CD14-positive monocyte (primary cell): ENCODE results near the gene CCN5. TPM values are rescaled to one million over a fixed set of nuclear protein-coding genes. Genes with fewer than 3 reads are reported as not detected.

Source experiments
- DNase-seq, 3 donors: peaks; one replicate each; pipeline ENCODE4 v3.0.0-alpha.2; 2011 to 2022
- H2AFZ ChIP-seq: 2 replicates; pipeline ENCODE4 v1.6.0; 2012; ENCODE audit warnings: mild to moderate bottlenecking, low read depth, low read length, inconsistent platforms; ENCODE audit not compliant: insufficient read depth, poor library complexity, severe bottlenecking
- H3K27ac ChIP-seq, 2 donors: 1 replicate in 1 of 2; 2 replicates in 1 of 2; pipeline ENCODE4 v1.5.1; 2012 to 2013; ENCODE audit warnings: low read length in 2 of 2, control low read depth in 1 of 2, inconsistent platforms in 1 of 2, low read depth in 1 of 2, mild to moderate bottlenecking in 1 of 2
- H3K27me3 ChIP-seq, 2 donors: one replicate each; pipeline versions ENCODE4 v1.6.0 to v1.6.1; 2011 to 2013; ENCODE audit warnings: low read length in 2 of 2; ENCODE audit not compliant: control insufficient read depth in 2 of 2, insufficient read depth in 2 of 2
- H3K36me3 ChIP-seq, 2 donors: replicated peaks in 1 of 2; 1 replicate in 1 of 2; 2 replicates in 1 of 2; pipeline versions ENCODE4 v1.5.1 to v1.6.1; 2012 to 2013; ENCODE audit warnings: low read length in 2 of 2, control low read depth in 1 of 2, inconsistent platforms in 1 of 2, mild to moderate bottlenecking in 1 of 2; ENCODE audit not compliant: insufficient read depth in 2 of 2, control insufficient read depth in 1 of 2
- H3K4me1 ChIP-seq, 2 donors: 1 replicate in 1 of 2; 2 replicates in 1 of 2; pipeline versions ENCODE4 v1.5.1 to v1.6.1; 2012 to 2013; ENCODE audit warnings: low read length in 2 of 2, control low read depth in 1 of 2, inconsistent platforms in 1 of 2, mild to moderate bottlenecking in 1 of 2, moderate library complexity in 1 of 2; ENCODE audit not compliant: insufficient read depth in 2 of 2, control insufficient read depth in 1 of 2
- H3K4me2 ChIP-seq: replicated peaks from 2 replicates; pipeline ENCODE3; 2012; ENCODE audit warnings: low read length, moderate library complexity, mild to moderate bottlenecking; ENCODE audit not compliant: poor library complexity, severe bottlenecking; ENCODE audit errors: extremely low read depth
- H3K4me3 ChIP-seq, 3 experiments: fragments of 200-600 bp in 1 of 3; sonication (generic) in 1 of 3; replicated peaks in 1 of 3; 1 replicate in 2 of 3; 2 replicates in 1 of 3; pipeline ENCODE4 v1.5.1; 2011 to 2013; ENCODE audit warnings: low read length in 3 of 3, mild to moderate bottlenecking in 3 of 3, control low read depth in 2 of 3, low read depth in 2 of 3, inconsistent platforms in 1 of 3, moderate library complexity in 1 of 3
- H3K79me2 ChIP-seq: 2 replicates; pipeline ENCODE4 v1.6.0; 2012; ENCODE audit warnings: mild to moderate bottlenecking, control low read depth, inconsistent platforms, low read length, moderate library complexity; ENCODE audit not compliant: insufficient read depth
- H3K9ac ChIP-seq: 2 replicates; pipeline ENCODE4 v1.6.0; 2017; ENCODE audit warnings: low read length, mild to moderate bottlenecking; ENCODE audit not compliant: insufficient read depth, poor library complexity, severe bottlenecking
- H3K9me3 ChIP-seq, 2 donors: replicated peaks in 1 of 2; 1 replicate in 1 of 2; 2 replicates in 1 of 2; pipeline versions ENCODE4 v1.5.1 to v1.6.1; 2012 to 2013; ENCODE audit warnings: low read length in 2 of 2, control low read depth in 1 of 2; ENCODE audit not compliant: control insufficient read depth in 1 of 2, insufficient read depth in 1 of 2
- H4K20me1 ChIP-seq: 2 replicates; pipeline ENCODE4 v1.6.0; 2012; ENCODE audit warnings: mild to moderate bottlenecking, low read length, control low read depth, moderate library complexity; ENCODE audit not compliant: insufficient read depth
- H3K27ac Mint-ChIP-seq, 7 donors: one replicate each; pipeline ENCODE4 v1.8.0; 2020; ENCODE audit warnings: mild to moderate bottlenecking in 7 of 7, mixed read lengths in 7 of 7, moderate library complexity in 6 of 7, inconsistent platforms in 2 of 7
- H3K27me3 Mint-ChIP-seq, 3 donors: one replicate each; pipeline ENCODE4 v1.8.0; 2021 to 2022; ENCODE audit warnings: low read depth in 3 of 3, mild to moderate bottlenecking in 3 of 3, mixed read lengths in 3 of 3, moderate library complexity in 3 of 3, inconsistent platforms in 1 of 3
- H3K36me3 Mint-ChIP-seq, 2 donors: one replicate each; pipeline ENCODE4 v1.8.0; 2020; ENCODE audit warnings: mixed read lengths in 2 of 2, inconsistent platforms in 1 of 2, mild to moderate bottlenecking in 1 of 2
- H3K4me1 Mint-ChIP-seq: one replicate; pipeline ENCODE4 v1.8.0; 2020; ENCODE audit warnings: mild to moderate bottlenecking, mixed read lengths
- H3K4me3 Mint-ChIP-seq, 2 donors: one replicate each; pipeline ENCODE4 v1.8.0; 2020; ENCODE audit warnings: mild to moderate bottlenecking in 2 of 2, mixed read lengths in 2 of 2, moderate library complexity in 1 of 2
- H3K9me3 Mint-ChIP-seq, 7 donors: one replicate each; pipeline ENCODE4 v1.8.0; 2020 to 2022; ENCODE audit warnings: mixed read lengths in 7 of 7, mild to moderate bottlenecking in 6 of 7, moderate library complexity in 6 of 7, inconsistent platforms in 2 of 7
- WGBS: methylation state at CpG from one replicate; pipeline ENCODE4 v1.1.5; 2013; ENCODE audit warnings: missing lambda C conversion rate; ENCODE audit not compliant: insufficient coverage; 5-methylcytosine and 5-hydroxymethylcytosine counted together
- intact Hi-C, 2 donors: fragments of 100-400 bp; cut with micrococcal nuclease; formaldehyde crosslinking; loops; one replicate each; pipeline versions ENCODE4 v1.15.0 to v1.15.1; 2023
- polyA plus RNA-seq, 3 donors: library from polyadenylated mRNA; depleted of rRNA in 1 of 3; unstranded in 2 of 3; stranded (reverse) in 1 of 3; fragments of 300-500 nt in 2 of 3; fragments of >200 nt in 1 of 3; fragmentation: Illumina TruSeq in 2 of 3; gene quantifications; 1 replicate in 2 of 3; 2 replicates in 1 of 3; pipeline ENCODE4 v1.2.3, GENCODE V29; 2012 to 2021
- TF ChIP-seq, protein P1 (sequence below): fragments of 200-600 bp; IDR thresholded peaks from one replicate; pipeline ENCODE4 v1.8.0; 2022; ENCODE audit warnings: antibody characterized with exemption, mild to moderate bottlenecking

The CCN5 gene
- polyA plus RNA-seq, 3 donors: not detected

GRCh38 chr20:44768256-44768655 is 53.1 kb downstream of the CCN5 start:
- no peak overlapping the region for H3K4me3 Mint-ChIP-seq
- peaks cover 9 to 12% (median 10%) of the 10 kb centered on the region in 3 donors for H3K27me3 Mint-ChIP-seq
- no peaks in the 10 kb centered on the region for H3K9me3 Mint-ChIP-seq
- Histone ChIP-seq H4K20me1 (no peaks in the 10 kb centered on the region), H3K36me3 (no peaks in the 10 kb centered on the region), H3K79me2 (no peaks in the 10 kb centered on the region), H3K9ac (no peak overlapping the region), H3K4me3 (no peak overlapping the region), H3K27me3 (no peaks in the 10 kb centered on the region), H3K4me1 (no peaks in the 10 kb centered on the region), H3K27ac (no peak overlapping the region), H2AFZ (no peak overlapping the region), H3K9me3 (no peaks in the 10 kb centered on the region), H3K4me2 (no peak overlapping the region)
- DNase-seq: no peak
- WGBS: 86% methylated on average over 7 of the region's 8 CpGs
- TF ChIP-seq, protein P1, sequence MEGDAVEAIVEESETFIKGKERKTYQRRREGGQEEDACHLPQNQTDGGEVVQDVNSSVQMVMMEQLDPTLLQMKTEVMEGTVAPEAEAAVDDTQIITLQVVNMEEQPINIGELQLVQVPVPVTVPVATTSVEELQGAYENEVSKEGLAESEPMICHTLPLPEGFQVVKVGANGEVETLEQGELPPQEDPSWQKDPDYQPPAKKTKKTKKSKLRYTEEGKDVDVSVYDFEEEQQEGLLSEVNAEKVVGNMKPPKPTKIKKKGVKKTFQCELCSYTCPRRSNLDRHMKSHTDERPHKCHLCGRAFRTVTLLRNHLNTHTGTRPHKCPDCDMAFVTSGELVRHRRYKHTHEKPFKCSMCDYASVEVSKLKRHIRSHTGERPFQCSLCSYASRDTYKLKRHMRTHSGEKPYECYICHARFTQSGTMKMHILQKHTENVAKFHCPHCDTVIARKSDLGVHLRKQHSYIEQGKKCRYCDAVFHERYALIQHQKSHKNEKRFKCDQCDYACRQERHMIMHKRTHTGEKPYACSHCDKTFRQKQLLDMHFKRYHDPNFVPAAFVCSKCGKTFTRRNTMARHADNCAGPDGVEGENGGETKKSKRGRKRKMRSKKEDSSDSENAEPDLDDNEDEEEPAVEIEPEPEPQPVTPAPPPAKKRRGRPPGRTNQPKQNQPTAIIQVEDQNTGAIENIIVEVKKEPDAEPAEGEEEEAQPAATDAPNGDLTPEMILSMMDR: no peak
- no peaks in the 10 kb centered on the region for H3K36me3 Mint-ChIP-seq
- intact Hi-C loops: no loop called here
- H3K4me1 Mint-ChIP-seq: no peaks in the 10 kb centered on the region
- H3K27ac Mint-ChIP-seq: no peak overlapping the region

GRCh38 chr20:44768854-44769480 is 53.8 kb downstream of the CCN5 start:
- no peaks in the 10 kb centered on the region for H3K9me3 ChIP-seq
- DNase-seq: no peak
- no peak overlapping the region for H3K4me2 ChIP-seq
- no peaks in the 10 kb centered on the region for H3K36me3 ChIP-seq
- Mint-ChIP-seq H3K27ac (no peak overlapping the region), H3K9me3 (no peaks in the 10 kb centered on the region), H3K36me3 (no peaks in the 10 kb centered on the region), H3K27me3 (peaks cover 9 to 12% (median 10%) of the 10 kb centered on the region in 3 donors), H3K4me3 (no peak overlapping the region), H3K4me1 (no peaks in the 10 kb centered on the region)
- TF ChIP-seq, protein P1: no peak
- no peak overlapping the region for H3K27ac ChIP-seq
- H3K4me1 ChIP-seq: no peaks in the 10 kb centered on the region
- no peaks in the 10 kb centered on the region for H4K20me1 ChIP-seq
- no peak overlapping the region for H3K4me3 ChIP-seq
- 59% methylated on average over 5 of the region's 5 CpGs for WGBS
- no peaks in the 10 kb centered on the region for H3K79me2 ChIP-seq
- H3K9ac ChIP-seq: no peak overlapping the region
- intact Hi-C loops: no loop called here
- no peak overlapping the region for H2AFZ ChIP-seq
- H3K27me3 ChIP-seq: no peaks in the 10 kb centered on the region
